NCI-H187 treated with DMSO at 0.1 percent for 48 hours (cell line): ENCODE data around the gene KIAA1217.

Source experiments
- DNase-seq: peaks from one replicate; lab custom pipeline; 2025; lab: John Stamatoyannopoulos, UW

The KIAA1217 gene

DNA sequence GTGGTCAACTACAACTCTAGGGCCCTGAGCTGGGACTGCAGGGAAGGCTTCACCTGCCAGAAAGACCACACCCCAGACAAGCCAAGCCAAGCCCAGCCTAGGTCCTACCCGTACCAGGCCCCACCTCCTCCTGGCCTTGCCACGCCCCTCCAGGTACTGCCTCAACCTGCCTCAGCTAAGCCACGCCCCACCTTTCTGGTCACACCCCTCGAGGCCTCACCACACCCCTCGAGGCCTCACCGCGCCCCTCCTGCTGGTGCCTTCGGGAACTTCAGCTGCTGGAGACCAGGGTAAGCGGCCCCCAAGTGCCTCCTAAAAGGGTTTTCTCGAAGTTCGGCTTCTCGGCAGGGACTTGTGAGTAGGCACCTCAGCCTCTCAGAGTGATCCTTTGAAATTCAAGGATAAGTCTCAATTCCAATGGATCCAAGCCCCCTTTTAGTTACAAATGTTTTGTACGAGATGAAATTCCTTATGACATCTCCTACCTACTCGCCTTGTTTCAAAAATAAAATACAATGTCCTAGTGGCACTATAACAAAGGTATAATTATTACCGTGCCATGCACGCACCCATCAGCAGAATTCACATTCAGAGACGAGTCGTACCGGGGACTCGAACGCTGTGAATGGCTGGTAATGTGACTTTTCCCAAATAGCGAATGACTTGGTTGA is 343.5 kb downstream of the KIAA1217 start:
- DNase-seq: no peak

DNA sequence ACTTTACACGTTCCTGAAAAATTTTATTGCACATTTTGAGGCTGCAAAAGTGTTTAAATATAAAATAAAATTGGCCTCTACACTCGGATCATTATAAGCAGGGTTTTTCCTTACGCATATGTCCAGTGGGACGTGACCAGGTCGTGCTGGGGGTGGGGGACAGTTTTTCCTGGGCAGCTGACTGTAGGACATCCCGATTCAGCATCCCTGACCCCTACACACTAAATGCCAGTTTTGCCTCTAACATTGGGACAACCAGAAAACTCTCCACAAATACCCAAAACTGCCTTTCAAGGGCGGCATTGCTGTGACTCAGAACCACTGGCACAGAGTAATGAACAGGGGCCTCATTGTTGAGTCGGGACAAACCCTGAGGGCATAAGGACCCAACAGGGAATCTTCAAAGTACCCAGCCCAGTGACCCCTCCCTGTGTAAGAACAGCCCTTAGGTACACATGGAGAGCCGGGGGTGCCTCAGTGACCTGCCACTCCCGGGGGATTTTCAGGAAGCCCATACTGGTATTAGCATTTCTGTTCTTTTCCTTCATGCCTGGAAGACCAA is 344.2 kb downstream of the KIAA1217 start:
- DNase-seq: no peak

DNA sequence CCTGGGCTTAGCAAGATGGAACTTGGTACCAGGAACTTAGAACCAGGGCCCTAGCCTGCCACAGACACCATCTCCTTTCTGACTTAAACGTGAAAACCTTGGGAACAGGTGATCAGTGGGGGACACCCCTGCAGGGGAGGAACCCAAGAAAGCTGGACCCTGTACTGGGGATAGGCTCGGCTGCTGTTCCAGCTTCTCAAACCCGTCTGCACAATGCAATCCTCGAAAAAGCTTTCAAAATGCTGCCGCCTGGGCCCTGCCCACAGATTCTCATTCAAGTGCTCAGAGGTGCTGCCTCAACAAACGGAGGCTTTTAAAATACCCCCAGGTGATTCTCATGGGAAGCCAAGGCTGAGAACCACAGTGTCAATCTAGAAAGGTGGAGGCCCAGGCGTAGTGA is 345.1 kb downstream of the KIAA1217 start:
- no peak for DNase-seq

DNA sequence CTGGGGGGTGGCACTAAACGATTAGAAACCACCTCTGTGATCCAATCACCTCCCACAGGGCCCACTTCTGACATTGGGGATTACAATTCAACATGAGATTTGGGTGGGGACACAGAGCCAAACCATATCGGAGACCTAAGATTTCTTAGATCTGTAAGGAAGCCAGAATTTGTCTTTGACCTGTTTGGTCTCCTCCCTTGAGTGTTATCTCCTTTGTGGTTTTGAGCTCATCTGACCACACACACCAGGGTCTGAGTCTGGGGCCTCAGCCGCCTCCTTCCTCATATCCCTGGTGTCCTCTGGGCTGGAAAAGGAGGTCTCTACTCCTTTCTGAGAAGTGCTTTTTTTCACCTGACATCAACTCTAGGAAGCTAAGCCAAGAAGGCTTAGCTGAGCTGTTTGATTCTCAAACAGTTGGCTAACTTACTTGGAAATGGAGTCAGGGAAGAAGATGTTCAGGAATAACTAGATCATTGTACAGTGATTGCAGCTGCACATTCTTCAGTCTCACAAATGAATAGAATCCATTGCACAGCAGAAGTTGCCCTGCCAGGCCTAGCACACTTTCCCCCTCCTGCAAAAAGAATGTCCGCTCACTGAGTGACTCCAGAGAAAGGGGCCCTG is 347.3 kb downstream of the KIAA1217 start:
- DNase-seq: no peak

DNA sequence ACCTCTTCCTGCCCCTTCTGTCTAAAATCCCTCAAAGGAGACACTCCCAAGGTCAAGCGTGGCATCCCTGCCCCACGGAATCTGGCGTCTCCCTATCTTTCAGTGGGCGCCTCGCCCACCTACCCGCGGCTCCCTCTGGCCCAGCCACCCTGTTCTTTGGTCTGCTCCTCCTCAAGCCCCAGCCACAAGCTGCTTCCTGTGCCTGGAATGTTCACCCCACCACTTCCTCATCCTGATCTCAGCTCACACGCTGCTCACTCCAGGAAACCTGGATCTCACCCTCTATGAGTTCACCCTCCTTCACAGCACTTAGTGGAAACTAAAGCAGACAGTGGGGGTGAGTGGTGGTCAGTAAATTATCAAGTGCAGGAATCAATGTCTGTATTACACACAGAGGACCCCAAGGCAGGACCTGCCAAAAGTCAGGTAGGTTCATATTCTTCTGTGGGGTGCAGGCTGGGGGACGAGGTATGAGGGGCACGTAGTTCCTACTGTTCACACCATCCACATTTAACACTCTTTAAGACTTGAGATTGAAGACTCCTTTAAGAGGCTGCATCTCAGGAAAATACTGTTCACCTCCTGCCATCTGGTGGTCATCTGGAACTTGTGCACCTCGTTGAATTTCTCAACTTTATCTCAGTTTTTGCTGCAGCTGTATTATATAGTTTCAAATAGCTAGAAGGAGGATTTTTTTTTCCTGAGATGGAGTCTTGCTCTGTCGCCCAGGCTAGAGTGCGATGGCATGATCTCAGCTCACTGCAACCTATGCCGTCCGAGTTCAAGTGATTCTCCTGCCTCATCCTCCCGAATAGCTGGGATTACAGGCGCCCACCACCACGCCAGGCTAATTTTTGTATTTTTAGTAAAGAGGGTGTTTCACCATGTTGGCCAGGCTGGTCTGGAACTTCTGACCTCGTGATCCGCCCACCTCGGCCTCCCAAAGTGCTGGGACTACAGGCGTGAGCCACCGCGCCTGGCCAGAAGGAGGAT is 348.1 kb downstream of the KIAA1217 start:
- no peak for DNase-seq

DNA sequence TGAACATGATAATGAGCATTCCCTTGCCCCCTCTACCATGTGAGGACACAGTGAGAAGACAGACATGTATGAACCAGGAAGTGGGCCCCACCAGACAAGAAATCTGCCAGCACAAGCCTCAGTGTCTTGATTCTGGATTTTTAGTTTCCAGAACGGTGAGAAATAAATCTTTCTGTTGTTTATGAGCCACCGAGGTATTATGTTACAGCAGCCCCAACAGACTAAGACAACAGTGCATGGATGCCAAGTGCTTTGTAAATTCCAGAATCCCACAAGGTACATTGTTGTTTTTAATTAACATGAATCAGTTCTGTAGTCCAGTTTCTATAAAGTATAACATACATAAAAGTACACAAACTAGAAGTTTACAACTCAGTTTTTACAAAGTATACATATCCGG is 352.5 kb downstream of the KIAA1217 start:
- no peak for DNase-seq

DNA sequence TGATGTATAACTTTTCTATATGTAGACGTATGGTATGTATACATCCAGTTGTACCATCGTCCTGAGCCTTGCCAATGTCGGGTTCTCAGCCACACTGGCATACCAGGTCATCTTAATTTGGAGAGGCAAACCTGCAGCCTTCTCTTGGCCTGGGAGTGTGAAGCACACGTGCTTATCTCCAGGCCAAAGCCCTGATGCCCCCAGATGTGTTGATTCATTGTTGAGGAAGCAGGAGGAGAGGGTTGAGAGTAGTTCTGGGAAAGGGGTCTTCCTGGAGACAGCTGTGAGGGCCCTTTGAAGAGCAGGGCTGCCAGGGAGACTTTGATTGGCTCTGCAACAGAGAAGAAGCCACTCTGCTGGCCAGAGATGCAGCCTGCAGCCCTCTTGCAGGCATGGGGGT is 359.1 kb downstream of the KIAA1217 start:
- DNase-seq: no peak

DNA sequence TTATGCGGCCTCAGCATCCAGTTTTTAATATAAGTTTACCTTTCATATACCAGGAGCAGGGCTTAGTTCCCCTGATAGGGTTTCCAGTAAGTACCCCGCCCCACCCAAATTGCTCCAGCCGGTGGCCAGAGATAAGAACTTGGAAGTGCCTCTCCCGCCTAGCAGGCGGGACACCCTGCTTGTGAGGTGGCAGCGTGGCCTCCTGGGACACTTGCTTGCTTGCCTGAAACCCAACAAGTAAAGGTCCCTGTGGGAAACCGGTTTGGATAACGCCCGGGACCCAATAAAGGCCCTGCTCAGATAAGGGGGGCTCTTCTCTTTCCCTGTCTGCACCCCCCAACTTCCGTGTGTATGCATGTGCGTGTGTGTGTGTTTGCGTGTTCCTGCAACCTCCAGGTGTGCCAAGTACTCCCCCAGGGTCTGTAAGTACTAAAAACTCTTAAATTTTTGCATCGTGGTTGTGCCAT is 360.4 kb downstream of the KIAA1217 start:
- no peak for DNase-seq

DNA sequence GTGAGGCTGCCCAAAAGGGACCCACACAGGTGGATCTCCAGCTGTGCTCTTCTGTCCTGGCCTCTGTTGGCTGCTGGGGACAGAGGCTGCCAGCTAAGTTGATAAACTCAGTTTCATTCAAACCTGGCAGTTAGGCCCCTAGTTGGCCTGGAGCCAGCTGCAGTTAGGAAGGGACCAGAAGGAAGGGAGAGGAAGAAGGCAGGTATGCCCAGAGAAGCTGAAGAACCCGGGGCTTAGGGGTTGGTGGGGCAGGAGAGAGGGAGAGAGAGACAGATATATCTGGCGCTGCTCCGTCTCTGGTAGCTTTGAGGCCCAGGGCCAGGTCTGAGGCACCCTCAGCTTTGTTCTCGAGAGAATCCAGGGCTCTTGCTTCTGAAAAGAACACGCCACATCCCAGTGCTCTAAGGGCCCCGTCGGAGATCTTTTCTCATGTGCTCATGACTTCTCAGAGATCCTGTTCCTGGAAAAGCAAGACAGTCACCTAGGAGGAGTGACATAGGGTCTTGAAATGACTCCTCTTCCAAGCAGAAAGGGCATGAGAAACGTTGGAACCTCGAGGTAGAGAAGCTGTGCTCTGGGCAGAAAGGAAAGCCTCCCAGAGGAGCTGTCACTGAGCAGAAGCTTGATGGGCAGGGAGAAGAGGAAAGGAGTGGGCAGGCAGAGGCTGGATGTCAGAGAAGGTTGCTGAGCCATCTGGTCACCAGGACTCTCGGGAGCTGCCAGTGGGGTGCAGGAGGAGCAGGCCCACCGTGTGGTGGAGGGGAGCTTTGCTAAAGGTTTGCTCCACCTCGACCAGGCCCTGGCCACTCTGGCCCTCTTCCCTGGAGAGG is 361.1 kb downstream of the KIAA1217 start:
- DNase-seq: no peak

DNA sequence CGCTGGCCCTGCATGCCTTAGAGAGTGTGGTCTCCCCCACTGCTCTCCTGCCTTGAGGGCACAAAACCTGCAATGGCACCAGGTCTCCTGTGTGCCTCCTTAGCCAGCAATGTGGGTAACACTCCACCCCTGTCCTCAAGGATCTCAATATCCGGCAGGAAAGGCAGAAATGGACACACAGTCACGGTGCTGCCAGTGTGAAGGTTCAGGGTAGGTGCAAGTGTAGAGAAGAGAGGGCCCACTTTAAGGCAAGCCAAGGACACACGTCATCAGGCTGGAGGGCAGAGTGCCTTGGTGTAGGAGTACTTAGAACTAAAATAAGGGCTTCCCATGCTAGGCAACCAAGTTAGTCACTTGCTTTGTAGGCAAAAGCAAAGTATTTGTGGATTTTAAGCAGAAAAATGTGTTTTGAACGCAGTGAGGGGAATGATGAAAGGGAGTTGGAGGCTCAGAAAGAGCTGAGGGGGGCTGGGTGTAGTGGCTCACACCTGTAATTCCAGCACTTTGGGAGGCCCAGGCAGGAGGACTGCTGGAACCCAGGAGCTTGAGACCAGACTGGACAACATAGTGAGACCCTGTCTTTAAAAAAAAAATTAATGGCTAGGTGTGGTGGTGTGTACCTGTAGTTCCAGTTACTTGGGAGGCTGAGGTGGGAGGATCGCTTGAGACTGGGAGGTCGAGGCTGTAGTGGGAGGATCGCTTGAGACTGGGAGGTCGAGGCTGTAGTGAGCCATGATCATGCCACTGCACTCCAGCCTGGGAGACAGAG is 361.9 kb downstream of the KIAA1217 start:
- no peak for DNase-seq

DNA sequence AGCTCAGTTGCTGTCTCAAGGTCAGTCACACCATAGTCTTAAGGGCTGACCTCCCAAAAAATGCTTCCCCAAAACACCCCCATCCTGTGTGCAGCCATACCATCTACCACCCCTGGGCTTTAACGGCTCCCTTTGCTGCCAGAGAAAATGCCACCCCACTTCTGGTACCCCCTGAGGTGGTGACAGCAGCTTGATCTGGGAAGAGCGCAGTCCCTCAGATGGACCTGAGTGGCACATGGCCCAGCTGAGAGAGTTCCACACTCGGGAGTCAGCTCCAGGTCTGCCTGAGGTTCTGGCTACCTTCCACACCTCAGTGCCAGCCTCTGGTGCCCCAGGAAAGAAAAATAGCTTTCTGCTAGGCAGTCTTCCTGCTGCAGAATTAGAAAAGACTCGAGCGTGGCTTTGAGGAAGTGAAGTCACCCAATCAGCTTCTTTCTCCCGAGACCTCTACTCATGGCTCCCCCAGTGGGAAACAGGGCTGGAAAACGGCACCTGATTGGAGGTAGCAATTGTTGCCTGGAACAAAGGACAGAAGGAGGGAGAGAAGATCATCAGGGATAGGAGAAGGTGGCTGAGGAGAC is 363.0 kb downstream of the KIAA1217 start:
- no peak for DNase-seq

DNA sequence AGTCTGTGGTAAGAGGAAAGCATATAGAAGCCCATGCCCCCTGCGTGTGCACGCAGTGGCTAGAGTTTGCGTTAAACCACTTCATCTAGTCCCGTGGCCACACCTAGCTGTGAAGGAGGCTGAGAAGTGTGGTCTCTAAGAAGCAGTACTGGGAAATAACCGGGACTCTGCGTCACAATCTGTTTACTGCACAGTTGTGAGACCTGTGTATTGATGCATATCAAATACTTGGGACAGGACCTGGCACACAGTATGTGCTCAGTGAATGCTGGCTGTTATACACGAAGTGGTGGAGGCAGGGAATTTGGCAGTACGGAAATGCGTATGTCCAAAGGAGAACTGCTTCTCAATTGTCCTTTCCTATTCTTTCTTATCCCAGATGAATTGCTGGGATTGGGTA is 365.2 kb downstream of the KIAA1217 start:
- no peak for DNase-seq

DNA sequence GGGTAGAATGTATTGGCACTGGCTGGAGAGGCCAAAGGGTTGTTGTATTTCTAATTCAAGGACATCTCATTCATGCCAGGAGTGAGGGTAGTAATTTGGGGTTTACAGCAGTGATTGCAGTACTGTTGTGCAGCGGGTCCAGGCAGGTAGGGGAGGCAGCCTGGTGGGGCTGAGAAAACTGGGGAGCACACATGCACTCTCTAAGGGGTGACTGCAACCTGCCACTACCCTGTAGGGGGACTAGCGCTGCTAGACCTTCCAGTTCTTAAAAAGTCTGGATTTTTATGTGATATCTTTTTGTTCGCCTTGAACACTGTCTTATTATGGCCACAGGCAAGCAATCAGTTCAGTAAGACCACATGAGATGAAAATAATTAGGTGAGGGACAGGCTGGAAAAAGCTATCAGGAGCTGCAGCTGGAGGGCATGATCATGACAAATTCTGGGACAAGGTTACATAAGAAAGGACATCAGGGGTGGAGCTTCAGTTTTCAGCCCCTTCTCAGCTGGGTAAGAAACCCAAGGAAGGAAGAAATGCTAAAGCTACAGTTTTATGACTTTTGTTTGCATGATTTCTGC is 365.7 kb downstream of the KIAA1217 start:
- DNase-seq: no peak

DNA sequence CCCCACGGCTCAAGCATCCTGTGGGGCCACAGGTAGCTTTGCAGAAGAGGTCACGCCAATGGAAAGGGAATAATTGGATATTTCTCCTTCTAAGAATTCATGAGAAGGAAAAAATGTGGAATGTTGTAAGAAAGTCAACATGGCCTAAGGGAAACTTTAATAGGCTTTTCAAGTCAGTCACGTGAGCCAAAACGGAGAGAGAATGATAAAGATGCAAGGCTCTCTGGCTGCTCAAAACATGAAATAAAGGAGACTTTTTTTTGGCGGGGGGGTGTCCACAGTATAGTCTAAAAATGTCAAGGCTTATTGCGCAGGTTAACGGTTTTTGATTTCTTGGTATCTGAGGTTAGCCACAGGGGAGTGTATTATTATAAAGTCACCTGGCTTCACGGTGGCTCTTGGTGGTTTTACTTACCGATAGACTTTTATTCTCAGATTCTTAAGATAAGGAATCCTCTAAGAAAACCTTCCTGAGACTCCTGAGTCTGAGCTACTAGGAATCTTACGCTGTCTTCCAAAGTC is 366.6 kb downstream of the KIAA1217 start:
- DNase-seq: no peak

DNA sequence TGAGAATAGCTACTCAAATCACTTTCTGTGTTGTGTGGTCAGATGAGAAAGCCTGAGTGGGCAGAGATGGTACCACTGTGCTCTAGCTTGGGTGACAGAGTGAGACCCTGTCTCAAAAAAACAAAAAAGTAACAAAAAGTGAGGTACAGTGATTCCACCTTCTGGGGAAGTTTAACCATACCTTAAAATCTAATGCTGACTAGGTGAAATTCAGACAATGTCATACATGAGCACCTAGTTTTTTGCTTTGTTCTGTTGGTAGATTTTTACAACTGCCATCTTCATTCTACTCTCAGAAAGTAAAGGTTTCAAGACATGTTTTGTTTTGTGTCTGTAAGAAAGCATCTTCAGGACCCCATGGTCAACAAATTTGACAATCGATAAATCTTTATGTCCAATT is 370.5 kb downstream of the KIAA1217 start:
- DNase-seq: no peak

DNA sequence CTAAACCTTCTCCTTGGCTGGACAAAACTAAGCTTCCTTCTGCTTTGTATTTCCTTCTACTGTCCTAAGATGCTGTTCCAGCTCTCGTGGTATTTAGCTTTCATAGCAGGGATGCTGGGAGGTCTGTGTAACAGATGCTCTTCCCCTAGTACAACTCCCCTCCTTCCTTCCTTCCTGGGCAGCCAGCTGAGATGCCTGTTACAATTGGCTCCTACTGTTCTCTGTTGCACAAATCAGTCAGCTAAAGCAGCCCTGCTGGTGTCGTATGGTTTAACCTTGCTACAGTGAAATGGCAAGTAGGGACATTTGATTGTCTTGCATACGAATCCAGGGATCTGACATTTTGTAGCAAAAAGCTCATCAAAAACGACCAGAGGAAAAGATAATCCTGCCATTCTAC is 371.0 kb downstream of the KIAA1217 start:
- no peak for DNase-seq

DNA sequence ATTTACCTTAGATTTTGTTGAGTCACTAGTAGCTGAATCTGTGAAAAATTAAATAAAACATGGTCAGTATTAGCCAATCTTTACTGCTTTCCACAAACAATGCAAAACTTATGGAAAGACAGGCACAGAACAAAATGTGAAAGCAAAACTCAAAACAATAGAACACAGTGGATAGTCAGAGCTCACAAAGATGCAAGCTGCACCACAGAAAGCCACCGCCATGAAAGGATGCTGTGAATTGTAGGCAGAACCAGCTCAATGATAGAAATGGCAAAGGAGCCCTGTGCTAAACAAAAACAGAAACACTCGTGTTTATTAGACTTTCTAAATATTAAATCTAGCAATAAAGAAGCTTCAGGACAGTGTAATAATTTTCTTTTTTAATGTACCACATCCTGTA is 380.3 kb downstream of the KIAA1217 start:
- no peak for DNase-seq

DNA sequence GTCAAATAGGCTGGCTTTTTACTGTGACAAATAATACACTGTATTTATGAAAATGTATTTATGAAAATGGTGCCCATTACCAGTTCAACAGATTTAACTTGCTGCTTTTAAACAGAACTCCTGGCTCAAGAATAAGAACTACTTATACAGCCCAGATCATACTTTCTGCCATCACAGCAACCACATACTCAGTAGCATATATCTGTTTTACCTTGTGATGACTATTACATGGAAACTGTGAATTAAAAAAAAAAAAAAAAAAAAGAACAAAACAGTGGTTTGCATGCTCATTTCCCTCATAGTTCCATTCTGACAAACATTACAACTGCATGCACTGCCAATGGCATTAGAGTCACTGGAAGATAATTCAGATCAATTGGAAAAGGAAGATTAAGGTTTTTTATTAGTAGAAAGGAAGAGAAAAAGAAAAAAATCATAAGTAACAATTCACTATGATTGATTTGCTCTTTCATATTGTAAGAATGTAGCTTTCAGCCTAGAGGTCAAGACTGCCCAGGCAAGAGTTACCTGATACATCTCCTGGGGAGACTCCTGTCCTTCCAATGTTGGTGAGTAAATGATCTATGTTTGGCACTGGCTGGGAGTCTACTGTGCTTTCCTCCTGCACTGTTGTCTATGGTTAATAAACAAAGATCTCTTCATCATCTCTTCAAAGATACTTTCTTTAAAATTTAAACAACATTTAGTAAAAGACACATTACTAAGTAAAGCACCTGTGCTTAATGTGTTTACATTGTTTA is 381.9 kb downstream of the KIAA1217 start:
- no peak for DNase-seq
